Activated T-cell treated with anti-CD3 and anti-CD28 coated beads for 24 hours (primary cell): ENCODE measurements around the gene MED12L.

Source experiments
- DNase-seq: peaks from one replicate; pipeline ENCODE4 v3.0.0-alpha.2; 2020; ENCODE audit warnings: low read depth

The MED12L gene

DNA sequence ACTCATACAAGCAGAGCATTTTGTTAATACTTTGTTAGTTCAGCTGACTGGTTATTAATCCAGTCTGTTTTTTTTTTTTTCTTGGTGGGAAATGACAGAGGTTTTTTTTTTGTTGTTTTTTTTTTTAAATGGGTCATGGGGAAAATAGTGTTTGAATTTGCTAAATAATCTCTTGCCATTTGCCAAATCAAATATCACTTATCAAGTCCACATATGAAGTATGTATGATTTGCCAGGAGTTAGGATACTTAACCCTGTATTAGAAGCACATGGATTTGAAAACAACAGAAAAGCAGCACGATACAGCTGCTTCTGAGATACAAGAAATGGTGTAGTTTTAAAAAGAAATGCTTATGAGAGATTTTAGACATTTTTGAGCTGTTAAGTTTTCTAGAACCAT lies 171.3 kb downstream of the MED12L start:
- no peak for DNase-seq

DNA sequence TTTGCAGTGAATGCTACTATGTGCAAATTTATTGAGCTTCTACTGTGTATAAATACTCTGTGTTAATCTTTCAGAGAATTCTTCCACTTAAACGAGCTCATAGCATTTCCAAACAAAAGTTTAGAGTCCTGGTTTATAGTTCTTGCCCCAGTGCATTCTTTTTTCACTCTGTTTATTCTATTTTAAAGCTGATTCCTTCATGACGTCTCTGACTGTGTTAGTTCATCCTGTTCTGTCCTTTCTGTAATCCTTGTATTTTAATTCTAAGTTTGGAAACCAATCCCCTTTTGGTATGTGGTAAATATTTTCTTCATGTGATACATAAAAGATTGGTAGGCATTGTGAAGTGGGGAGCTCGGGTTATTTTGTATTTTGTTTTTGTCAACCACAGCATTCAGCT lies 174.2 kb downstream of the MED12L start:
- DNase-seq = no peak

DNA sequence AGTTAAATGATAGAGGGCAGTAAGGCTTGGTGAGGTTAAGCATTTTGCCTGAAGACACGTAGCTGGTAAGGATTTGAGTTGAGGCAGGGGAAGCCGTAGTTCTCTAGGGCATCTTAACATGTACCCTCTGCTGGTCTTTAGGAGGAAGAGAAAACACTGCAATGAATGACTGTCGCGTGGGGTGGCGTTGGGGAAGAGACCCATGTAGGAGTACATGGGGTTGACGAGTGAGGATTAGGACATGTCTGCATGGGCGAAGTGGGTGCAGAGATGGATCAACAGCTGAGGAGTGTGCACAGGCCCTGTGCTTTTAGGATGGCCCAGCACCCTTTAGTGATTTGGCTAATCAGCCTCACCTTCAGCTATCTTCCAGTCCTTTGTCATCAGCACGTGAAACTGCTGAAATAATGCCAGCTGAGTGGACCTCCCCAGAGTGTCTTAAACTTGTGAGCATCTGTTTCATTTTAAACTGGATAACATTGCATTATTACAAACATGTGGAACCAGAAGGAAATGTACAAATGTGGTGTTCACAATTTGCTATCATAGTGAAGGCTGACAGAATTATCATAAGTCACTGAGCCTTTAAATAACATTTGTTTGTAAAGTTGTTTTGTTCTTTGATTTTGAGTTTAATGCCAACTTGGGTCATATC lies 177.5 kb downstream of the MED12L start:
- no peak for DNase-seq

DNA sequence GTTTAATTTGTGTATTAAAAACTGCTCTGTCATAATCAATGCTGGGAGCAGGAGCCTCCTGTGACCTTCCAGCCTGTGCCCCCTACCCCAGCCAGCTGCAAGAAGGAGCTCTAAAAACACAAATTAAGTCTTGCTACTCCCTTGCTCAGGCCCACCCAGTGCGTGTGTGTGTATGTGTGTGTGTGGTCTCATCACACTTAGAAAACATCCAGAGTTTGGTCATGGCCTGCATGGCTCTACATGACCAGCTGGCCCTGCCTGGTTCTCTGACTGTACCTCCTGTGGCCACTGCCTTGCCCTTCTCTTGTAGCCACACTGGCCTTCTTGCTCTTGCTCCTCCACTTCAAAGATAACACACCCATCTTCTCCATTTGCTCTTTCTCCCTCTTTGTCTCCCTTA lies 179.1 kb downstream of the MED12L start:
- no peak for DNase-seq

DNA sequence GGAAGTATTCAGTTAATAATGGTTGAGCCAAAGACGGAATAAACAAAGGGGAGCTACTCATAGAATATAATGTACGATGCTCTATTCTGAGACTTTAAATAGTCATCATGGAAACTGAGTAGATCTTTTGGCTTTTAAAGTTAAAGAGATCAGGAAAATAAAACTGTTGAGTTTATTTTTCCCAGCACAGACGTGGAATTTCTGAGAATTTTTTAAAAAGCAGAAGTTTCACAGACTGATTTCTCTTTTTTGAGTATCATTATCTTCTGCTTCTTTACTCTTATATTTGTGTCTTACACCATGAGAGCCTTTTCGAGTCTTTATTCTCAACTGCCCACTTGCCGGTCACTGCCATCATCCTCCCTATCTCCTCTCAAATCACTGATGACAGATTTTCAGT lies 179.7 kb downstream of the MED12L start:
- no peak for DNase-seq

DNA sequence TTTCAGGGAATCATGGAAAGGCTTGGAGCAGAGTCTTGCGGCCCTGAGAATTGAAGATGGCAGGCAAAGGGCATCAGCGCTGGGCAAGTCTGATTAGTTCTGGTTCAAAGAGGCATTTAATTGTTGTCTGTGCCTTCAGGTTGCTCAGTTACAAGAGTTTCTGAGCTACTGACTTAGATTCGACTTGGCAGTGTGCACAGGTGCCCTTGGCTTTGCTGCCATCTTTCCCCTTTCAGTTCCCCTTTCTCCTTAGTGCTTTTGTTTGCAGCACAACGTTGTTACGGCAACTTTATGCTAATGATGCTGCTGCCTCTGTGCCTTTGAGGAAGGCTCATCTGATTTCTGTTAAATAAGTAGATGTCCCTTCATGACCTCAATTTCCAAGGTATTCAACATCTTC lies 180.4 kb downstream of the MED12L start:
- DNase-seq = no peak

DNA sequence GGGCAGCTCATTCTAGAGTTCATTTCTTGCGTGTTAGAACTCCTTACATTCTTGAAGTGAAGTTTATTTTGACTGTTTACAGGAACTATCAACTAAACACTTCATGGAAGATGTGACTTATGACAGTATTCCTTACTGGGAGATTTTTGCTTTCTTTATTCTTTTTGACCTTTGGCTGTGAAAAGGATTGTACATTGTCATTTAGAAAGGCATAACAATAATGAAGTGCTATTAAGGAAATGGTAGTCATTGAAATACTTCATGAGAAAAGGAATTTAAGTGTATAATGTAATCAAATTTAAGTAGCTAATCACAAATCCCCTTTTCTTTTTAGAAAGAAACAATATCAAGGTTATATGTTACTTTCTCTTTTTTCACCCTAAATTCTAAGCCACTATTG lies 181.6 kb downstream of the MED12L start:
- no peak for DNase-seq

DNA sequence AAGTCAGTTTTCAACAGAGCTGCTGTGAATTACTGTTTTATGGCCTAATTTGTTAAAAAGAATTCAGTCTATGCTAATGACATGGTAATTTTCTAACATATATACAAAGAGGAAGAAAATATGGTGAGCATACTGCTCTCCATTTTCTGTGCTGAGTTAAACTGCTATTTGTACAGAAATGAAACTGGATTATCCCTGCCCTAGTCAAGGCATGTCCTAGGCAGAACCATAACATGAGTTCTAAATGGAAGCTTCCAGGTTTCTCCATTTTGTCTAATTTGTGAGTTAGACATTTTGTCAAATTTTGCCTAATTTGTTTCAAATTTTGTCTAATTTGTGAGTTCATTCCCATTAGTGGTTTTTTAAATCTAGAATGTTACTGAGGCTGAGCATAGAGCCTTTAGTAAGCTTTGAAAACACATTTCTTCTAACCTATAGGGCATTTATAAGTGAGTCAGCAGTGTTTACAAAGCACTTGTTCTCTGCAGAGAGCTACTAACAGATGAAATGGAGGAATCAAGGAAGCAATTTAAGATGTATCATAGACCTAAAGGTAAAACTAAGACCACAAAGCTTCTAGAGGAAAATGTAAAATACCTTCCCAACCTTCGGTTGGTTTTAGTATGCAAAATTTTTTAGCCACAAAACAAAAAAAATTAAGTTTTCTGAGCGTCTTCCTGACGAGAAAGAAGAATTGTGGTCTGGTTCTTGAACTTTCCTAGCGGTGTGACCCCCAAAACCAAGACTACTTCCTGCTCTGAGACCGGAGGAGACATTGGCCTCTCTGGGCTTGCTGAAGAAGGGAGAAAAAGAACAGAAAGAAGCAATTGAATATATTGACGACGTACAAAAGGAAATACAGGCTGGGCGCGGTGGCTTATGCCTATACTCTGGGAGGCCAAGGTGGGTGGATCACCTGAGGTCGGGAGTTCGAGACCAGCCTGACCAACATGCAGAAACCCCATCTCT lies 183.1 kb downstream of the MED12L start:
- DNase-seq = peak; percentile 11

DNA sequence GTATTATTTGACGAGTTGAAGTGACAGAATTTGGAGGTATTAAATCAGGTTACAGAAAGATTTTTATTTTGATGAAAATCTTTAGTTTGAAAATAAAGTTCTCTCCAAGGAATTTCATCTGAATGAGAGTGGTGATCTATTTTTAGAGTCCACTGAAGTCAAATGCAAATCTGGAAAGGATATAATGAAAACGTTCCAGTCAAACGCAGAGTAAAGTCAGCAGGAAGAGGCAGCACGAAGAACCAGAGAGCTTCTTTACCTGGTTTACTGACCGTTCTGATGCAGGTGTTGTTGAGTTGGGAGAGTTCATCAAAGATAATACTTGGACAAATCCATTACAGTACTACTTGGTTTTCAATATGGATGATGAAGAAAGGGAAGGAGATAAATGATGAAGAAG lies 184.2 kb downstream of the MED12L start:
- no peak for DNase-seq

DNA sequence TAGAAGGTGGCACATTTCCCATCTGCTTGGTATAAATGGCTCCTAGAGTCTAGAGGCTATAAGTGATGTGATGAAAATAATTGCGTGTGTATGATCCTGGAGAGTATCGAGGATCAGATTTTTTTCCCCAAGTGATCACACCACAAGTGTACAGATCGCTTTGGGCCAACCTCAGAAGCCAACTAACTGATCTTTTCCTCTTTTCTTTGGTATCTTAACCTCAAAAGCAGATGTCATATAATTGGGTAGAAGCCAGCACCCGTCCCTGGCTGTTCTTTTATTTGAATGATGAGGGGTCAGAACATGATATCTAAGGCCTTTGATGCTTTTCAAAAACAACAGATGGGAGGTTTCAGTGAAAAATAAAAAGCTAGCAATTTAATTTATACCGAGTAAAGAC lies 189.6 kb downstream of the MED12L start:
- no peak for DNase-seq

DNA sequence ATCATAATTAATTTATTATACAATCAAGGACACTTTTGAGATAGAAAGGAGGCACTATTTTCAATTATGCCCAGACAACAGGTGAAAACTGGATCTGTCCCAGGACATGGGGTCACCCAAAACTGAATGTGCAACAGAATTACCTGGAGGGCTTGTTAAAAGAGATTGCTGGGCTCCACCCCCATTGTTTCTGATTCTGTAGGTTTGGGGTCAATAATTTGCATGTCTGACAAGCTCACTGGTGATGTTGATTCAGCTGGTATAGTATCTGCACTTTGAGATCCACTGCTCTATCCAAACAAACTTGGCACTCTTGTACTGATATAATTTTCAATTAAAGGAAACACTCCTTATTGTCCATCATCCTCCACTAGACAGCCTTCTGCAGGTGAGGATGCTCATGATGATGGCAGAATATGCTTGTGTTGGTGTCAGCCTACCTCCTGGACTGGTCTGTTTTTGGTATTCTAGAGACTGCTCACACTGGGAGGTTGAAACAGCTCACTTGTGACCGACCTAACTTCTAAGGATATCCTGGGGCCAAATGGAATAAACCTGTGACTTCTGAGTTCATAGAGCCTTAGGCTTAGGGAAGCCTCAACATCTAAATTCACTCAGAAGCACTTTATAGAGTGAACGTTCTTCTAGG lies 190.7 kb downstream of the MED12L start:
- DNase-seq = no peak

DNA sequence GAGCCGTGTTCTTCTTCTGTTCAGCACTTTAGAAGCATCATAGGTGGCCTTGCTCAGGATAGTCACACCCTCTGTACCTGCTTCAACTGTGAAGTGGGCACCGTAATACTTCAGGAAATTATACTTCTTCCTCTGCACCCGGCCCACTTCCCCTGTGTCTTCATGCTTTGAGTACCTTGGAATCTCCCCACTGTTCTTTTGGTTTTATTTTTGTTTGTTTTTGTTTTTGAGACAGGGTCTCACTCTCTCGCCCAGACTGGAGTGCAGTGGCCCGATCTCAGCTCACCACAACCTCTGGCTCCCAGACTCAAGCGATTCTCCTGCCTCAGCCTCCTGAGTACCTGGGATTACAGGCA lies 191.2 kb downstream of the MED12L start:
- DNase-seq = no peak

DNA sequence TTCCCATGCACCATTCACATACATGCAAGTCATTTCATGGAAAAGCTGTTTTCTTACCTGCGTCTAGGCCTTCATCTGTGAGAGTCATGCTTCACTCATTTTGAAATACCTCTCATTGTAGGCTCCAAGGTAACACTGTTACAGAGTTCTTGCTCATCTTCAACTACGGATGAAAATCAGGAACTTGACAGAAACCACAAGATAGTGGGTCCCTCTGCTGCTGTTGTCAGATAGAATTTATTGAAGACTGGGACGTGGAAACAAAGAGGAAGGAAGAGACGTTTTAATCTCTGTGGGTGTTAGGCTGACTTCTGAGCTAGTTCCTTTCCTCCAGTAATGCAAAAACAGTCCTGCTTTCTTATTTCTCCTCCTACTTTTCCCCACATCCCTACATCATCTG lies 192.8 kb downstream of the MED12L start, which contains the start of gene P2RY14:
P2RY14 (minus strand) TSS at position 313 of the 400 bp plus-strand sequence. CDS start 64,226 bp downstream, outside the sequence.
- no peak for DNase-seq

DNA sequence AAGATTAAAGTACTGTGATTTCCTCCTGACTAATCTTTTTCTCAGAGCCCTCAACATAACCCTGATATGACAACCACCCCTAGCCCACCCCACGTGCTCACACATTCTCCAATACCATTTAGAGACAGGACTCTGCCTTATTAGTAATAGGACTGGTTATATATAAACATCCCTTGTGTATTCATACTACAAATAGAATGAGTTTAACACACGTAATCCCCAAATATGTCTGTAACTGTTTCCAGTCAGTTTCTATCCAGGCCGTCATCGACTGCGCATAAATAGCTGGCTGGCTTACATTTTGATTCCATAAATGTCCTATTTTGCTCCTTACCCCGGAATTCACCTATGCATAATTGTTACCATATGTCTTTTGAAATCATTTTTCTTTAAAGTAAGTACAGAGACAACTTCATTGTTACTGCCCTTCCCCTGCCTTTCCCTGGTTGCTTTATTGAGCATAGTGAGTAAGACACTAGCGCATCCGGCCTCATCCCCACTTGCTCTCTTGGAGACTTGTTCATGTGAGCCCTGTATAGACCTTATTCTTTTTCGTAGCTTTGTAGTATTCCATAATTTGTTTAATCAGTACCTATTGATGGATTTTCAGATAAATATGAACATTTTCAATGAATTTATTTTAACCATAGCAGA lies 196.3 kb downstream of the MED12L start:
- DNase-seq = no peak

DNA sequence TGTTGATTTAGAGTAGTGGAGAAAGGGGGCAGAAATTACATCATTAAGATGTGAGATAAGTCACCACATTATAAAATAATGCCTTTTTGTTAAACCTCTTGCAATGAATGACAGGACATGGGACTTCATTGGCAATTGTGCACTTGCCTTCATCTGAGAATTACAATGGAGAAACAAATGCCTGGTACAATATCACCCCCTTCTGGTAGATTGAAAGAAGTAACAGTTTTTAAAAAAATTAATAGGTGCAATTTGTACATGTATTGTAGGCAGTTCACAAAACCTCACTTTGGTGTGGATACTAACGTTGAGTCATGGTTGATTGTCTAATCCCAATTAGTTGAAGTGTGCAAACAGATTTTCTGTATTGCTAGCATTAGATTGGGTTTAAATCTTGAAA lies 197.5 kb downstream of the MED12L start:
- DNase-seq = no peak

DNA sequence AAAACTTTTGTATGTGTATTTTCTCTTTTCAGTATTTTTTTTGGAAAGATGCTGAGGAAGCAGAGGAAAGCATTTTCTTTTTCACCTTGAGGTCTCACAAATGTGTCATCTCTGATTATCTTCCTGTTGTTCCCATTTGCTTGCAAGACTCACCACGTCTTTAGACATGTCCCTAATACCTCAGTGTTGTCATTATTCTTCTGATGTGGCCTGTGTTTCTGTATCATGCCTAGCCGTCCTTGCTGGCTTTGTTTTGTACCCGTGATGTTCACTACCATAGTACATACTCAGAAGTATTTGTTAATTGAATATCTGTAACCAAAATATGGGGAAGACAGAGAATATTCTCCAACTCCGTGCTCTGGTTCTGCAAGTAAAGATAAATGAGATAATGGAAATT lies 197.9 kb downstream of the MED12L start:
- no peak for DNase-seq

DNA sequence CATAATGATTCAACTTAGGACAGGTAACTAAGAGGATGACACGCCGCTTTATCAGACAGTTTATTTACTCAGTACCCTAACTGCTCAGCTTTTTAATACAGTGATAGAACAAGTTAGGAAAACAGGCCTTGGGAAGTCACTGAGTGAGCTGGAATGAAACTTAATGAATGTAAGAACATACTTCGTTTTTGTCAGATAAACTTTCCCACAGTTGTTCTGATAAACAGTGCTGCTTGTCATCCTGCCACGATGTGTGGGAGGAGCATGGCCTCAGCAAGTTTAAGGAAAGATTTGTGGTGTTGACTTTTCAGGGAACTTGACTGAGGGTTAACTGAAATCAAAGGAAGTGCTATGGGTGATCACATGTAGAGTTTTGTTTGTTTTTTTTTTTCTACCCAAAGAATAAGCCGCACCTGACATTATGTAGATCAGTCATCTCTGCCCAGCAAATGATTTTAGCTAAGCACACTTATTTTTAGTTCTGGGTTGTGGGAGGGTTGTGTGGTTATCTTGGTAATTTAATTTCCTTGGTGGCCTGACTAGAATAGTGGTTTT lies 198.5 kb downstream of the MED12L start:
- DNase-seq = no peak

DNA sequence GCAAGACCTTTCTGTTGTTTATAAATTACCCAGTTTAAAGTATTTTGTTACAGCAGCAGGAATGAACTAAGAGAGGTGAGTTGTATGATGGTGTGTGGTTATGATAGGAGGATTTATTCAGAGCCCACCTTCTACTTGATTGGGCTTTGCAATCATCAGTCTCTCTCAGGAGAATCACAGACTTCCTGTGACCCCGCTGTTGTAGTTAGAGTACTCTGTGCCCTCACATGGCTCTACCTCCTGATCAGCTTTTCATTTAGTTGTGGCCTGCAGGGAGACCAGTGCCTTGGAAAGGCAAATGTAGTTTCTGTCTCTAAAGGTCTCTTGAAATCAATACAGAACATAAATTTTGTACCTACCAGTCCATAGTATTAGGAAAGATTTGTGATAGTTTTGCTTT lies 200.5 kb downstream of the MED12L start:
- no peak for DNase-seq

DNA sequence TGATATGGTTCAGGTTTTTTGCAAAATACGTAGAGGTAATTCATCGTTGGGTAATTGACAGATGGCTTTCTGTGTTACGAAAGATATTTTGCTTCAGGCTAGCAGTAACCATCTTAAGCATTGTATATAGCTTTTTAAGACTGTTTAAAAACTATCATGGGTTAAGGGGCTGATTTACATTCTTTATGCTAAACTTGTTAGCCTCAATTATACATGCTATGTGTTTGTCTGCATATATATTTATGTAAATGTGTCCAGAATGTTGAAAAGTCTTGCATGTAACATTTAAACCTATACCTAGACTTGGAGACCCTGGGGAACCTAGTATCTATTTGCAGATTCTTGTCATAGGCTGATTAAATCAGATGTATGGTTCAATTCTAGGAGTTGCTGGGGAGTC lies 204.0 kb downstream of the MED12L start:
- no peak for DNase-seq

DNA sequence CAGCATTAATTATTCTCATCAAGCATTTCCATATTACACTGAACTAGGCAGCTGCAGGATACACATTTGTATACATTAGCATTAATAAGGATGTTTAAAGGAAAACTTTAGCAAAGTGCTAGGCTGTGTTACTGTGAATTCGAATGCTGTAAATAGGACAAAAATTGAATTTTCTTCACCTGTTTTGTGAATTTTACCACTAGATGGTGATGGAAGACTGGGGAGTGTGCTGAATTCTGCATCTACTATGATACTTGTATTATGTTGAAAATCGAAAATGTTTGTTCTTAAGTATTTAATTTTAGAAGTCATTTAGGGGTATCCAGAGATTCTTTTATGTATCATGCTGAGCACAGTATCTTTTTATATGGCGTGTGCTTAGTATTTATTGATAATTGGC lies 205.2 kb downstream of the MED12L start:
- DNase-seq = no peak

DNA sequence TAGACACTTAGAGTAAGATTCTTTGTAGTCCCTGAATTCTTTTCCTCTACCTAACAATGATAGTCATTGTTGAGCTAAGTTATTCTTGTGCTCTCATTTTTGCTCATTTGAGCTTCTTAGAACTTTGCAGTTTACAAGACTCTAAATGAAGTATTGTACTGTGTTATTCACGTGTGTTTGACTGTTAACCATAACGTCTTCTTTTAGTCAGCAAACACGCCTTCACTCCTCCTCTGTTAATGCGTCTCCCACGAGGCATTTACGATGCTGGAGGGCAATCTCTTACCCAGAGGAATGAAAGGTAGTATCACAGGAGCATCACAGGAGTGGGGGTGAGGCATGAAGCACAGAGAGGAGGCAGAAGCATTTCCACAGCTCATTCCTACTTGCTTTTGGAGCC lies 207.7 kb downstream of the MED12L start:
- no peak for DNase-seq

DNA sequence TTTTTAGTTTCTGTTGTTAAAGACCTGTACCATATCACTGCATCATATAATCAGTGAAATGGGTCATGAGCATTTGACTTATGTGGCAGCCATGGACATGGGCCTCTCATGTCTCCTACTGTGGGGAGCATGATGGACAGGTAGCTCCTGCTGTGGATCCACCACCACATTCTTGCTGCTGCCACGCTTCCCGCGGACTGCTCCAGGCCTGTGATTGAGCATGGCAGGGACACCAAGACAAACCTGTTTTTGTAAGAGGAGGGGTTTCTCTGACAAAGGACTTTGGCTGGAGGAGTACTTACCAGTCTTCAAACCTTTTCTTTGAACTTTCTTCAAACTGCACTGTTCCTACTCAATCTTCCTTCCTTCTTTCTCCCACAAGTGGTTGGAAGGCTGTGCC lies 210.8 kb downstream of the MED12L start:
- DNase-seq = no peak
